ENCODE results near the gene PSMD12. TPM values are rescaled to one million over a fixed set of nuclear protein-coding genes. Genes with fewer than 3 reads are reported as not detected.
"Not testable (repeated sequence)": the region's sequence is repeated elsewhere in the genome, so short reads cannot be mapped to it uniquely, and the experiment has no call there.

Gene PSMD12
- total and polyA plus RNA-seq, 2 donors (not counting 3 experiments of a cell fraction or from before 2014, with no cell fraction given): 14.1 to 73.0 TPM

DNA sequence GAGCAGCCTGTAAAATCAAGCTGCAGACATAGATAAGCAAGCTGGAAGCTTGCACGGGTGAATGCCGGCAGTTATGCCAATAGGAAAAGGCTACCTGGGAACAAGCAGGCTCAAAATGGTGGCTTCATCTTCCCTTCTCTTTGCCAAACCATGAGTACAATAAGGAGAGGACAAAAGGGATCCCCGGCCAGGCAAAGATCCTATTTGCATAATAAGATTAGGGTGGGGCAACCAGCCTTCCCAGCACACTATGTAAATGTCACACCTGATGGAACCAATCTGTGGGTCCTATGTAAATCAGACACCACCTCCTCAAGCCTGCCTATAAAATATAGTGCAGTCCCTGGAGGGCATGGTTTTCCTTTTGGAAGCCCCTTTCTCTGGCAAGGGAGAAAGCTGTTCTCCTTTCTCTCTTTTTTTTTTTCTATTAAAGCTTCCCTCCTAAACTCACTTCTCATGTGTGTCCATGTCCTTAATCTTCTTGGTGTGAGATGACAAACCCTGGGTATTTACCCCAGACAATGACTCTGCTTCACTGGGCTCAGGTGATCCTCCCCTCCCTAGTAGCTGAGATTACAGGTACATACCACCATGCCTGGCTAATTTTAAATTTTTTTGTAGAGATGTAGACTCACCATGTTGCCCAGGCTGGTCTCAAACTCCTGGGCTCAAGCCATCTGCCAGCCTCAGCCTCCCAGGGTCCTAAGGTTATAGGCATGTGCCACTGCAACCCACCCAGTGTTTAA, 44.2 kb downstream of the PSMD12 start:
- CTCF ChIA-PET: interaction anchor here (1.6 kb wide), 1 partner anchor 17 kb away, joined by 4 read pairs; no protein-coding TSS in a partner anchor

DNA sequence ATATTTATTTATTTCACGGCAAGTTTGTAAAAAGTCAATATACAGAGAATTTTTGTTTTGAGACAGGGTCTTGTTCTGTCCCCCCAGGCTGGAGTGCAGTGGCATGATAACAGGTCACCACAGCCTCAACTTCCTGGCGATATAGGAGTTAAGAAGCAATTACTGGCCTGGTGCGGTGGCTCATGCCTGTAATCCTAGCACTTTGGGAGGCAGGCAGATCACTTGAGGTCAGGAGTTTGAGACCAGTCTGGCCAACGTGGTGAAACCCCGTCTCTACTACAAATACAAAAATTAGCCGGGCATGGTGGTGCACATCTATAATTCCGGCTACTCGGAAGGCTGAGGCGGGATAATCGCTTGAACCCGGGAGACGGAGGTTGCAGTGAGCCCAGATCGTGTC, 44.9 kb downstream of the PSMD12 start:
- BruUV-seq (replicated peaks); H3K4me3 ChIP-seq (replicated peaks in 1 of 3; ENCODE audit: insufficient read depth in 1 of 3, low read depth in 1 of 3, low read length in 3 of 3); FAIRE-seq; dilution Hi-C loops (cut with MboI; ENCODE audit: extremely low pct_ligation_motif_present, low sequenced_read_pairs); H4K20me1 ChIP-seq (replicated peaks; ENCODE audit: control insufficient read depth, extremely low read depth, insufficient read depth, low read length); H3K4me1 ChIP-seq (ENCODE audit: control insufficient read depth, extremely low read depth, insufficient read depth, low read length); H3K27ac ChIP-seq (ENCODE audit: insufficient read depth, low read depth, low read length); intact Hi-C loops (cut with micrococcal nuclease); H3K9ac ChIP-seq (replicated peaks; ENCODE audit: extremely low read depth, insufficient read depth, low read length); H3K36me3 ChIP-seq (ENCODE audit: control insufficient read depth in 2 of 2, extremely low read depth in 1 of 2, insufficient read depth in 2 of 2, low read length in 2 of 2); H3K9me3 ChIP-seq (replicated peaks; ENCODE audit: control insufficient read depth, insufficient read depth, low read length); H3K27me3 ChIP-seq (ENCODE audit: control insufficient read depth in 2 of 2, insufficient read depth in 2 of 2, low read length in 2 of 2); H2AFZ ChIP-seq (ENCODE audit: low read depth, low read length); H3K79me2 ChIP-seq (ENCODE audit: control insufficient read depth, insufficient read depth, low read length); H3K9me1 ChIP-seq (replicated peaks; ENCODE audit: control insufficient read depth, extremely low read depth, insufficient read depth, low read length); POLR2A ChIA-PET; DNase-seq (ENCODE audit: low read depth, low spot score); H3K4me2 ChIP-seq (ENCODE audit: insufficient read depth, low read length): not testable (repeated sequence)
- CTCF ChIA-PET: interaction anchor here (0.6 kb wide), 1 partner anchor 40 kb away, joined by 3 read pairs; no protein-coding TSS in a partner anchor

More for the DNA sequence above, 44.2 kb downstream of the PSMD12 start:
- POLR2A ChIA-PET: no interaction called here
- dilution Hi-C loops (cut with MboI; ENCODE audit: extremely low pct_ligation_motif_present, low sequenced_read_pairs): no loop called here
- Histone ChIP-seq H3K36me3 (ENCODE audit: control insufficient read depth in 2 of 2, extremely low read depth in 1 of 2, insufficient read depth in 2 of 2, low read length in 2 of 2) (no peaks in the 10 kb centered on the region), H4K20me1 (replicated peaks; ENCODE audit: control insufficient read depth, extremely low read depth, insufficient read depth, low read length) (no peaks in the 10 kb centered on the region), H3K4me3 (replicated peaks in 1 of 3; ENCODE audit: insufficient read depth in 1 of 3, low read depth in 1 of 3, low read length in 3 of 3) (no peak overlapping the region), H3K27me3 (ENCODE audit: control insufficient read depth in 2 of 2, insufficient read depth in 2 of 2, low read length in 2 of 2) (no peaks in the 10 kb centered on the region), H3K9me3 (replicated peaks; ENCODE audit: control insufficient read depth, insufficient read depth, low read length) (no peaks in the 10 kb centered on the region), H3K4me1 (ENCODE audit: control insufficient read depth, extremely low read depth, insufficient read depth, low read length) (no peaks in the 10 kb centered on the region), H3K4me2 (ENCODE audit: insufficient read depth, low read length) (no peak overlapping the region), H3K27ac (ENCODE audit: insufficient read depth, low read depth, low read length) (no peak overlapping the region), H3K9ac (replicated peaks; ENCODE audit: extremely low read depth, insufficient read depth, low read length) (no peak overlapping the region), H3K79me2 (ENCODE audit: control insufficient read depth, insufficient read depth, low read length) (no peaks in the 10 kb centered on the region), H2AFZ (ENCODE audit: low read depth, low read length) (no peak overlapping the region), H3K9me1 (replicated peaks; ENCODE audit: control insufficient read depth, extremely low read depth, insufficient read depth, low read length) (no peaks in the 10 kb centered on the region)
- DNase-seq (ENCODE audit: low read depth, low spot score) (no peak), FAIRE-seq (no peak)
- no TSS peak for BruUV-seq (replicated peaks)
- no peak for TF ChIP-seq POLR2AphosphoS5 (IDR thresholded peaks at IDR 0.05; ENCODE audit: insufficient read depth, low read depth, low read length)
- no peak for TF ChIP-seq GATA2 (IDR thresholded peaks at IDR 0.05; ENCODE audit: insufficient read depth, insufficient read length, low read depth, low read length)
- no peak for TF ChIP-seq MYC (IDR thresholded peaks at IDR 0.05; ENCODE audit: low read depth, low read length)
- TF ChIP-seq, protein P1, sequence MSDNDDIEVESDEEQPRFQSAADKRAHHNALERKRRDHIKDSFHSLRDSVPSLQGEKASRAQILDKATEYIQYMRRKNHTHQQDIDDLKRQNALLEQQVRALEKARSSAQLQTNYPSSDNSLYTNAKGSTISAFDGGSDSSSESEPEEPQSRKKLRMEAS (IDR thresholded peaks at IDR 0.05; ENCODE audit: insufficient read depth, insufficient read length): no peak
- no peak for TF ChIP-seq FOS (IDR thresholded peaks at IDR 0.05; ENCODE audit: borderline replicate concordance, insufficient read depth, low read length)
- no peak for TF ChIP-seq JUN (IDR thresholded peaks at IDR 0.05; ENCODE audit: borderline replicate concordance, insufficient read depth, insufficient read length, low read depth)
- TF ChIP-seq CTCF (IDR thresholded peaks at IDR 0.05; ENCODE audit: extremely low read depth in 1 of 2, insufficient read depth in 1 of 2, low read depth in 1 of 2, low read length in 2 of 2): no peak
- no peak for TF ChIP-seq EZH2 (IDR thresholded peaks at IDR 0.05; ENCODE audit: borderline replicate concordance, low read depth, low read length, severe bottlenecking)
- no peak for TF ChIP-seq POLR2A (IDR thresholded peaks at IDR 0.05; ENCODE audit: low read depth, low read length)
- intact Hi-C loops (cut with micrococcal nuclease): no loop called here
